CD4-positive, alpha-beta T cell treated with Interleukin-4 for 1 hour (primary cell): ENCODE results near the gene ALAS2.
"Not testable (repeated sequence)": the region's sequence is repeated elsewhere in the genome, so short reads cannot be mapped to it uniquely, and the experiment has no call there.

Experiments
- DNase-seq, 2 donors: peaks; one replicate each; pipeline ENCODE4 v3.0.0-alpha.2; 2020 to 2022

Gene ALAS2

GRCh38 chrX:55005256-55005655 lies 25.5 kb downstream of the ALAS2 start:
- DNase-seq, result no peak

- no peak for DNase-seq
Observed at GRCh38 chrX:55004231-55004630, 26.5 kb downstream of the ALAS2 start.

- peak; percentile 88 to 90 for DNase-seq
Observed at GRCh38 chrX:54999717-55000598, 30.8 kb downstream of the ALAS2 start, which contains the start of gene APEX2. APEX2 (plus strand) TSS chrX:55000363; CDS start chrX:55000423, 60 bp downstream.

GRCh38 chrX:54995621-54996020 lies 35.2 kb downstream of the ALAS2 start:
- no peak for DNase-seq

GRCh38 chrX:54994668-54995351 lies 36.0 kb downstream of the ALAS2 start:
- DNase-seq, result no peak

- DNase-seq, result no peak
Observed at GRCh38 chrX:54994099-54994498, 36.7 kb downstream of the ALAS2 start, which contains the start of gene PFKFB1. PFKFB1 (minus strand) TSS chrX:54994188; CDS start chrX:54994007, 181 bp downstream.

- no peak for DNase-seq
Observed at GRCh38 chrX:54992911-54993622, 37.7 kb downstream of the ALAS2 start.

GRCh38 chrX:54991706-54992105 lies 39.1 kb downstream of the ALAS2 start:
- DNase-seq, result no peak

GRCh38 chrX:54983306-54983705 lies 47.5 kb downstream of the ALAS2 start:
- DNase-seq, result not testable (repeated sequence)

- no peak for DNase-seq
Observed at GRCh38 chrX:54980334-54980733, 50.4 kb downstream of the ALAS2 start.

- DNase-seq, result no peak
Observed at GRCh38 chrX:54979432-54979831, 51.3 kb downstream of the ALAS2 start.

GRCh38 chrX:54978448-54978847 lies 52.3 kb downstream of the ALAS2 start:
- DNase-seq, result no peak

- DNase-seq, result no peak
Observed at GRCh38 chrX:54977387-54977786, 53.4 kb downstream of the ALAS2 start.

- peak in 1 of 2 donors; percentile 5 for DNase-seq
Observed at GRCh38 chrX:54964766-54965497, 65.8 kb downstream of the ALAS2 start.

GRCh38 chrX:54961750-54962149 lies 69.0 kb downstream of the ALAS2 start:
- DNase-seq, result no peak
